Hepatocyte (in vitro differentiated cells): ENCODE data around the gene KIAA1210. TPM values are rescaled to one million over a fixed set of nuclear protein-coding genes. Genes with fewer than 3 reads are reported as not detected.

Experiments
- DNase-seq: peaks from one replicate; pipeline ENCODE4 v3.0.0-alpha.2; 2016; ENCODE audit warnings: low spot score
- H2AFZ ChIP-seq: fragments of 200-600 bp; sonication (generic); 2 replicates; pipeline ENCODE4 v1.6.0; 2016; ENCODE audit warnings: antibody characterized with exemption, mild to moderate bottlenecking
- H3K27ac ChIP-seq: fragments of 200-600 bp; sonication (generic); 2 replicates; pipeline ENCODE4 v1.5.1; 2016; ENCODE audit warnings: mild to moderate bottlenecking
- H3K27me3 ChIP-seq: fragments of 200-600 bp; sonication (generic); 2 replicates; pipeline ENCODE4 v1.6.1; 2016
- H3K36me3 ChIP-seq: fragments of 200-600 bp; sonication (generic); replicated peaks from 2 replicates; pipeline ENCODE4 v1.5.1; 2016; ENCODE audit warnings: low read depth; ENCODE audit not compliant: insufficient read depth
- H3K4me1 ChIP-seq: fragments of 200-600 bp; sonication (generic); 2 replicates; pipeline ENCODE4 v1.5.1; 2016; ENCODE audit warnings: mild to moderate bottlenecking, moderate library complexity; ENCODE audit not compliant: insufficient read depth
- H3K4me2 ChIP-seq: fragments of 200-600 bp; sonication (generic); 2 replicates; pipeline ENCODE4 v1.6.0; 2016
- H3K4me3 ChIP-seq: fragments of 200-600 bp; sonication (generic); 2 replicates; pipeline ENCODE4 v1.5.1; 2016; ENCODE audit warnings: mild to moderate bottlenecking
- H3K79me2 ChIP-seq: fragments of 200-600 bp; sonication (generic); 2 replicates; pipeline ENCODE4 v1.6.0; 2017; ENCODE audit warnings: mild to moderate bottlenecking
- H3K9me2 ChIP-seq: fragments of 200-600 bp; sonication (generic); replicated peaks from 2 replicates; pipeline ENCODE4 v1.6.0; 2017; ENCODE audit warnings: mild to moderate bottlenecking; ENCODE audit not compliant: insufficient read depth
- H3K9me3 ChIP-seq: fragments of 200-600 bp; sonication (generic); 2 replicates; pipeline ENCODE4 v1.5.1; 2016; ENCODE audit warnings: low read depth, mild to moderate bottlenecking
- H4K20me1 ChIP-seq: fragments of 200-600 bp; sonication (generic); 2 replicates; pipeline ENCODE4 v1.6.0; 2016; ENCODE audit warnings: mild to moderate bottlenecking; ENCODE audit not compliant: insufficient read depth, poor library complexity, severe bottlenecking
- EZH2 ChIP-seq: fragments of 200-600 bp; sonication (generic); IDR thresholded peaks from 2 replicates; pipeline ENCODE4 v1.6.1; 2016; ENCODE audit warnings: antibody characterized with exemption, mild to moderate bottlenecking, borderline replicate concordance
- EZH2phosphoT487 ChIP-seq: fragments of 200-600 bp; sonication (generic); IDR thresholded peaks from one replicate; pipeline ENCODE4 v1.6.1; 2018; ENCODE audit warnings: antibody characterized with exemption, mild to moderate bottlenecking, low read depth, moderate library complexity; ENCODE audit not compliant: unreplicated experiment, severe bottlenecking
- WGBS: methylation state at CpG from one replicate; pipeline ENCODE4 v1.1.6; 2016; ENCODE audit warnings: low lambda C conversion rate; ENCODE audit errors: missing lambda C conversion rate; 5-methylcytosine and 5-hydroxymethylcytosine counted together
- polyA plus RNA-seq: library from polyadenylated mRNA; unstranded; fragments of >200 nt; fragmentation: Nextera tagmentation; extraction: Ambion mirVana; gene quantifications from 2 replicates; pipeline ENCODE4 v1.2.1, GENCODE V29; 2016
- total RNA-seq: library from RNA; depleted of rRNA; stranded (reverse); fragments of >200 nt; gene quantifications from 2 replicates; pipeline ENCODE4 v1.2.3, GENCODE V29; 2014
- TF ChIP-seq, protein P1 (sequence below): fragments of 200-600 bp; sonication (generic); IDR thresholded peaks from 2 replicates; pipeline ENCODE4 v1.5.1; 2016; ENCODE audit warnings: antibody characterized with exemption, mild to moderate bottlenecking; ENCODE audit not compliant: poor library complexity

KIAA1210 gene
- total and polyA plus RNA-seq, 2 experiments from 2014 or later = 0.03 TPM; not detected in 1

DNA sequence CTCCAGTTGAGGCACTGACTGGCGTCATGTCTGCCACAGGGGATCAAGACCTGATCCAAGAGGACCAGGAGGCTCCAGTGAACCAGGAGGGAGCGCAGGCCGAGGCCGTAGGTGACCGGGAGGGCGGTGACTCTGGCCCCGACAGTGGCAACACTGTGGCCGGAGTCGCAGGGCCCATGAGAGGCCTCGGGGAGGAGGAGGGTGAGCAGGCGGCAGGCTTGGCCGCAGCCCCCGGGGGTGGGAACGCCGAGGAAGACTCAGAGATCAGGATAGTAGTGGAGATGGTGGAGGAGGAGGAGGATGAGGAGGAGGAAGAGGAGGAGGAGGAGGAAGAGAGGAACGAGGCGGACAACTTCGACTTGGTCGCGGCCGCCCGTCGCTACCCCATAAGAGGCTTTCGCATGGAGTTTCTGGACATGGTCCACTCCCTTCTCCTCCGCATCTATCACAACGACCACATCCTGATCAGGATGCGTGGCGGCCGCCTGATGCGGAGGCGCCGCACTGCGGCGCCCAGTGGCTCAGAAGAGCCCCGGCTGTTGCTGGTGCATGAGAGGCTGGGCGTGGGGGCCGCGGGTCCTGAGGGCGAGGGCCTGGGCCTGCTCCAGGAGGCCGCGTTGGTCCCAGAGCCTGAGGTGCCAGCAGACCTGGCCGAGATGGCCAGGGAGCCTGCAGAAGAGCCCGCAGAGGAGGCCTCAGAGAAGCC is 54.3 kb downstream of the KIAA1210 start:
- Histone ChIP-seq H3K4me3 (no peak overlapping the region), H3K4me1 (no peaks in the 10 kb centered on the region), H3K9me3 (no peaks in the 10 kb centered on the region), H4K20me1 (no peaks in the 10 kb centered on the region), H2AFZ (no peak overlapping the region), H3K27me3 (no peaks in the 10 kb centered on the region), H3K79me2 (no peaks in the 10 kb centered on the region), H3K36me3 (no peaks in the 10 kb centered on the region), H3K9me2 (no peaks in the 10 kb centered on the region), H3K4me2 (no peak overlapping the region), H3K27ac (no peak overlapping the region)
- no peak for DNase-seq
- TF ChIP-seq EZH2phosphoT487 = no peak
- TF ChIP-seq EZH2 = no peak
- TF ChIP-seq, protein P1, sequence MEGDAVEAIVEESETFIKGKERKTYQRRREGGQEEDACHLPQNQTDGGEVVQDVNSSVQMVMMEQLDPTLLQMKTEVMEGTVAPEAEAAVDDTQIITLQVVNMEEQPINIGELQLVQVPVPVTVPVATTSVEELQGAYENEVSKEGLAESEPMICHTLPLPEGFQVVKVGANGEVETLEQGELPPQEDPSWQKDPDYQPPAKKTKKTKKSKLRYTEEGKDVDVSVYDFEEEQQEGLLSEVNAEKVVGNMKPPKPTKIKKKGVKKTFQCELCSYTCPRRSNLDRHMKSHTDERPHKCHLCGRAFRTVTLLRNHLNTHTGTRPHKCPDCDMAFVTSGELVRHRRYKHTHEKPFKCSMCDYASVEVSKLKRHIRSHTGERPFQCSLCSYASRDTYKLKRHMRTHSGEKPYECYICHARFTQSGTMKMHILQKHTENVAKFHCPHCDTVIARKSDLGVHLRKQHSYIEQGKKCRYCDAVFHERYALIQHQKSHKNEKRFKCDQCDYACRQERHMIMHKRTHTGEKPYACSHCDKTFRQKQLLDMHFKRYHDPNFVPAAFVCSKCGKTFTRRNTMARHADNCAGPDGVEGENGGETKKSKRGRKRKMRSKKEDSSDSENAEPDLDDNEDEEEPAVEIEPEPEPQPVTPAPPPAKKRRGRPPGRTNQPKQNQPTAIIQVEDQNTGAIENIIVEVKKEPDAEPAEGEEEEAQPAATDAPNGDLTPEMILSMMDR = no peak
- WGBS = 95% methylated on average over 41 of the region's 43 CpGs

DNA sequence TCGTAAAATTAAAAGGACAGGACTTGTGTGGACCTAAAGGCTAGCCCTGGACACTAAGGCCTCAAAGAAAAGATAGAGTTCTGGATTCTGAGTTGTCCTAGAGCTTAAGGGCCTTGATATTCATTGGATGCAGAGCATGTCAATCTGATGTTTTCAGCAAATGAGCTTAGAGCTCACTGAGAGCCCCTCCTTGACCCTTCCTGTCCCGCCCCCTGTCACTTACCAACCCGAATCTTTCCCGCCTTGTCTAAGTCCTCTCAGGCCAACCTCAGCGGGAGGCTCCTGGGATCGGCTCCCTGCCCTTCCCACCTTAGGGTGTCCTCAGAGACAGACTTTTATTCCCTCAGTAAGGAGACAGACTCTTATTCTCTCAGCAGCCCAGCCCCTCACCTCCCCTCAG is 54.9 kb downstream of the KIAA1210 start, which contains the start of gene CT47C1:
CT47C1 (plus strand) TSS at position 250 of the 400 bp plus-strand sequence. CDS start 233 bp downstream, outside the sequence.
- no peaks in the 10 kb centered on the region for H3K4me1 ChIP-seq
- DNase-seq = no peak
- H3K9me2 ChIP-seq = no peaks in the 10 kb centered on the region
- H3K27me3 ChIP-seq = no peaks in the 10 kb centered on the region
- H3K79me2 ChIP-seq = no peaks in the 10 kb centered on the region
- H3K4me2 ChIP-seq = no peak within 1 kb of the TSS
- no peaks in the 10 kb centered on the region for H4K20me1 ChIP-seq
- H3K36me3 ChIP-seq = no peaks in the 10 kb centered on the region
- H2AFZ ChIP-seq = no peak within 1 kb of the TSS
- H3K4me3 ChIP-seq = no peak within 1 kb of the TSS
- H3K9me3 ChIP-seq = no peaks in the 10 kb centered on the region
- no peak within 1 kb of the TSS for H3K27ac ChIP-seq
- 84% methylated on average over 6 of the region's 6 CpGs for WGBS
- TF ChIP-seq EZH2phosphoT487 (no peak), EZH2 (no peak)
- TF ChIP-seq, protein P1 = no peak

DNA sequence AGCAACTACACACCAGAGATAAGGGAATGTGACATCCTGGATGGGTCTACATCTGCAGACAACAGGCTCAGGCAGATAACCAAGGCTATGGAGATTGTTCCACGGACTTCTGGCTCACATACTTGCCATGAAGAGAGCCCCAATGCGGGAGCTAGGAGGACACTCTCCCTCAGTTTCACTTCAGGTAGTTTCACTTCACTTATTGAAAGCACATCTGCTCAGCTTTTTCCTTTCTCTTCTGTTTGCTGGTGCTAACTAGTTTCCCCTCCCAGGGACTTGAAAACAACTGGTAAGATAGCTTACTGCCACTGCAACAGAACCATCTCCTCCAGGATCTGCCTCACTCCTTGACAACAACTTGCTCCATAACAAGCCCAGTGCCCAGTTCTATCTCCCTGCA is 56.2 kb downstream of the KIAA1210 start:
- WGBS = 57% methylated on average over 2 of the region's 2 CpGs
- Histone ChIP-seq H3K4me1 (no peaks in the 10 kb centered on the region), H3K9me2 (no peaks in the 10 kb centered on the region), H2AFZ (no peak overlapping the region), H3K4me2 (no peak overlapping the region), H3K27me3 (no peaks in the 10 kb centered on the region), H3K9me3 (no peaks in the 10 kb centered on the region), H3K4me3 (no peak overlapping the region), H3K27ac (no peak overlapping the region), H3K36me3 (no peaks in the 10 kb centered on the region), H4K20me1 (no peaks in the 10 kb centered on the region), H3K79me2 (no peaks in the 10 kb centered on the region)
- DNase-seq = no peak
- TF ChIP-seq, protein P1 = no peak
- no peak for TF ChIP-seq EZH2phosphoT487
- no peak for TF ChIP-seq EZH2
